Fibroblast of mammary gland (primary cell): ENCODE measurements around the gene RANBP17.
"Not testable (repeated sequence)": the region's sequence is repeated elsewhere in the genome, so short reads cannot be mapped to it uniquely, and the experiment has no call there.

Experiments used
- DNase-seq: peaks from one replicate; pipeline ENCODE4 v3.0.0-alpha.2; 2010; ENCODE audit warnings: low read depth
- H3K4me3 ChIP-seq: 2 replicates; pipeline ENCODE4 v1.5.1; 2011; ENCODE audit warnings: low read depth, mild to moderate bottlenecking, low read length, moderate library complexity; ENCODE audit not compliant: control insufficient read depth
- TF ChIP-seq, protein P1 (sequence below): conservative IDR thresholded peaks from 2 replicates; pipeline ENCODE4 v1.5.1; 2011; ENCODE audit warnings: low read depth, low read length, inconsistent platforms; ENCODE audit not compliant: control insufficient read depth, insufficient read depth

Gene RANBP17

DNA sequence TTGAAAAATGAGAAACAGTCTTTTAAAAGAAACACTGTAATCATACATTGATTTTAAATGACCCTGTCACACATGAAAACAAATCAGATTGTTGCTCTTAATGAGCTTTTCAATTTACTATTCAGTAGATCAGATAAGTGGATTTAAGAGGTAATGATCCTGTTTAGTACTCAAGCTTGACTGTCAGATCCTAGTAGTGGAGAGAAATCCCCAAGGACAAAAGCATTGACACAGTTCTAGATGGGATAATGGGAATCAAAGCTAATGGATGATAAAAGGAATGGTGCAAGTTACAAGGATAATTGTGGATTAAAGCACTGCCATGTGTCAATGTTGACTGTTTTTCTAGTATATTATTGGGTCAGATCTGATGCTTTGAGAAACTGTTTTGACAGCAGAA is 304.9 kb downstream of the RANBP17 start:
- no peak overlapping the region for H3K4me3 ChIP-seq
- TF ChIP-seq, protein P1, sequence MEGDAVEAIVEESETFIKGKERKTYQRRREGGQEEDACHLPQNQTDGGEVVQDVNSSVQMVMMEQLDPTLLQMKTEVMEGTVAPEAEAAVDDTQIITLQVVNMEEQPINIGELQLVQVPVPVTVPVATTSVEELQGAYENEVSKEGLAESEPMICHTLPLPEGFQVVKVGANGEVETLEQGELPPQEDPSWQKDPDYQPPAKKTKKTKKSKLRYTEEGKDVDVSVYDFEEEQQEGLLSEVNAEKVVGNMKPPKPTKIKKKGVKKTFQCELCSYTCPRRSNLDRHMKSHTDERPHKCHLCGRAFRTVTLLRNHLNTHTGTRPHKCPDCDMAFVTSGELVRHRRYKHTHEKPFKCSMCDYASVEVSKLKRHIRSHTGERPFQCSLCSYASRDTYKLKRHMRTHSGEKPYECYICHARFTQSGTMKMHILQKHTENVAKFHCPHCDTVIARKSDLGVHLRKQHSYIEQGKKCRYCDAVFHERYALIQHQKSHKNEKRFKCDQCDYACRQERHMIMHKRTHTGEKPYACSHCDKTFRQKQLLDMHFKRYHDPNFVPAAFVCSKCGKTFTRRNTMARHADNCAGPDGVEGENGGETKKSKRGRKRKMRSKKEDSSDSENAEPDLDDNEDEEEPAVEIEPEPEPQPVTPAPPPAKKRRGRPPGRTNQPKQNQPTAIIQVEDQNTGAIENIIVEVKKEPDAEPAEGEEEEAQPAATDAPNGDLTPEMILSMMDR = no peak
- no peak for DNase-seq

DNA sequence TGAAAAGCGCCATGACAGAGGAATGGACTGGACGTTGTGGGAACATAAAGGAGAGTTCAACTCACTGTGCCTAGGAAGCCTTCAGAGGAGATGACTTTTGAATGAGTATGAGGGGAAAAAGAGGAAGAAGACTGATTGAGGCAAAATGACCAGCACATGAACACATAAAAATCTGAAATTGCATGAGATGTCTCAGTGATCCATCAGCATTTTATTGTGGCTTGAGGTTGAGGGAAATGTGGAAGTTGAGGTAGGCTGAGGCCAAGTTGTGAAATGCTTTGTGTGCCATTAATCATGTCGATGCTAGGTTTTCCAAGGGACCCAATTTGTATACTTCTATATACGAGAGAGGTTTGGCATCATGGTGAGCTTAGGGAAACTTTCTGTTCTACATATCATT is 306.4 kb downstream of the RANBP17 start:
- no peak for DNase-seq
- TF ChIP-seq, protein P1 = no peak
- H3K4me3 ChIP-seq = no peak overlapping the region

DNA sequence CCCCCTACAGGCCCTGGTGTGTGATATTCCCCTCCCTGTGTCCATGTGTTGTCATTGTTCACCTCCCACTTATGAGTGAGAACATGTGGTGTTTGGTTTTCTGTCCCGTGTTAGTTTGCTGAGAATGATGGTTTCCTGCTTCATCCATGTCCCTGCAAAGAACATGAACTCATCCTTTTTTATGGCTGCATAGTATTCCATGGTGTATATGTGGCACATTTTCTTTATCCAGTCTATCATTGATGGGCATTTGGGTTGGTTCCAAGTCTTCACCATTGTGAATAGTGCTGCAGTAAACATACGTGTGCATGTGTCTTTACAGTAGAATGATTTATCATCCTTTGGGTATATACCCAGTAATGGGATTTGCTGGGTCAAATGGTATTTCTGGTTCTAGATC is 313.1 kb downstream of the RANBP17 start:
- H3K4me3 ChIP-seq, DNase-seq: not testable (repeated sequence)

DNA sequence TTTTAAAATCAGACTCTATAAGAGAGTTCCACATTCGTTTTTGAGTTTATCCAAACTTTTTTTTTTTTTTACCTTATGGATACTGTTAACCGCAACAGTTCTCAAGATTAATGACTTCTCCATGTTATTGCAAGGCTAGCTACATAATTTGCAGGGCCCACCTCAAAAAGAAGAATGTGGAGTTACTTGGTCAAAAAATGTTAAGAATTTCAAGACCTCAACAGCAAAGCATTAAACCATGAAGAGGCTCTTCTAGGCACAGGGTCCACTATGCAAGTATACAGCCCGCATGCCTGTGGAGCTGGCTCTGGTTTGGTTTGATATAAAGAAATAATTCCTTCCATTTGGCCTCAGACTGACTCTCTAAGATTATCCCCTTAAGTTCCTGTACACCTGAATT is 313.9 kb downstream of the RANBP17 start:
- no peak for DNase-seq
- TF ChIP-seq, protein P1 = no peak
- no peak overlapping the region for H3K4me3 ChIP-seq

DNA sequence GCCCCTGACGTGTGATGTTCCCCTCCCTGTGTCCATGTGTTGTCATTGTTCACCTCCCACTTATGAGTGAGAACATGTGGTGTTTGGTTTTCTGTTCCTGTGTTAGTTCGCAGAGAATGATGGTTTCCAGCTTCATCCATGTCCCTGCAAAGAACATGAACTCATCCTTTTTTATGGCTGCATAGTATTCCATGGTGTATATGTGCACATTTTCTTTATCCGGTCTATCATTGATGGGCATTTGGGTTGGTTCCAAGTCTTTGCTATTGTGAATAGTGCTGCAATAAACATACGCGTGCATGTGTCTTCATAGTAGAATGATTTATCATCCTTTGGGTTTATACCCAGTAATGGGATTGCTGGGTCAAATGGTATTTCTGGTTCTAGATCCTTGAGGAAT is 316.4 kb downstream of the RANBP17 start:
- DNase-seq, H3K4me3 ChIP-seq: not testable (repeated sequence)

DNA sequence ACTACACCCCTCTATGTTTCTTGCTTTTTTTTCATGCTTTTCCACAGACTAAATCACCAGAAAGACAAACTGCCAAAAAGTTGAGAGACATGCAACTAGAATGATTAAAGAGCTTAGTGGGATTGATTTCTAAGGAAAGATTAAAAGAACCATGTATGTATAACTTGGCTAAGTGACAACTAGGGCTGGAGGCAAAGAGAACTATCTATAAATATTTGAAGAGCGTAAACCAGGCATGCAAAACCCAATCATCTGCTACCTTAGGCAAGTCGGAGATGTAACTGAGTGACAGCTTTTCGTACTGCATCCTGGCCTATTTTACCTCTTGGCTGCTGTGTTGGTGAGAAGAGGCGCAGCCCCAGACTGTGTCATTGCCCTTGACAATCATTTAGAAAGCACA is 326.2 kb downstream of the RANBP17 start:
- DNase-seq = no peak
- no peak overlapping the region for H3K4me3 ChIP-seq
- TF ChIP-seq, protein P1 = no peak

DNA sequence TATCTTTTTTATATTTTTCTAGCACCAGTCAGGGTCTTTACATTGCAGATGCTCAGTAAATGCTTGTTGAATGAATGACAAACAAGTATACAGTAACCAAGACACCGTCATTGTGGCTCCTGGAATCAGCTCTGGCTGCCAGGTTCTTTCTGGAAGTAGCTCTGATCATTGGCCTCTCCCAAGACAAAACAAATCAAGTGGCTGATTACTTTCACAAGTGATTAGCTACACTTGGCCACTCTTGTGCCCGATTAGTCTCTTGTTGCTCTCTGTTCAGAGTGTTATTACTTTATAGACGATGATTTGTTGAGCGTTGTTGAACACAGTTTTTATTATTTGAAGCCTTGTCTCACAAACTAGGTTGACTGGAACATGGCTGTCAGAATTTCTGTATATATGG is 327.6 kb downstream of the RANBP17 start:
- no peak for DNase-seq
- no peak overlapping the region for H3K4me3 ChIP-seq

DNA sequence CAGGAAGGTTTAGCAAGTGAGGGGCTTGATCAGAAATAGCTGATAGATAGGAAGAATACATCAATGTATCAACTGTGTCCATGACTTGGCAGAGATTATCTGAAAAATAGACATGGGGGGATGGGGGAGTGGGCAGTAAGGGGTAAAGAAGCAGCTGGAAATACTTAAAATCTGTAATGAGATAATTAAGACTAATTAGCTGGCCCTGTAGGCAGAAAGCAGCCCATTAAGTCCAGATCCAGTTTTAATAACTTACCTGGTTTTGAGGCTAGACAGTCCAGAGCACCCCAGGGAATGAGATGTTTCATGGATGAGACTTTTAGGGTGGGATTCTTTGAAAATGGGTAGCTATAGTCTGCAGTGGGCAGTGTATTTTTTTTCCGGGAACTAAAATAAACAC is 330.3 kb downstream of the RANBP17 start:
- no peak overlapping the region for H3K4me3 ChIP-seq
- TF ChIP-seq, protein P1 = no peak
- no peak for DNase-seq

More for the DNA sequence above, 327.6 kb downstream of the RANBP17 start:
- TF ChIP-seq, protein P1 = no peak
